Stromal cell of bone marrow (primary cell): ENCODE measurements around the gene OR9Q1.
"Not testable (repeated sequence)": the region's sequence is repeated elsewhere in the genome, so short reads cannot be mapped to it uniquely, and the experiment has no call there.

Source experiments
- DNase-seq: peaks from one replicate; pipeline ENCODE4 v3.0.0-alpha.2; 2012; ENCODE audit warnings: low read depth

Gene OR9Q1

DNA sequence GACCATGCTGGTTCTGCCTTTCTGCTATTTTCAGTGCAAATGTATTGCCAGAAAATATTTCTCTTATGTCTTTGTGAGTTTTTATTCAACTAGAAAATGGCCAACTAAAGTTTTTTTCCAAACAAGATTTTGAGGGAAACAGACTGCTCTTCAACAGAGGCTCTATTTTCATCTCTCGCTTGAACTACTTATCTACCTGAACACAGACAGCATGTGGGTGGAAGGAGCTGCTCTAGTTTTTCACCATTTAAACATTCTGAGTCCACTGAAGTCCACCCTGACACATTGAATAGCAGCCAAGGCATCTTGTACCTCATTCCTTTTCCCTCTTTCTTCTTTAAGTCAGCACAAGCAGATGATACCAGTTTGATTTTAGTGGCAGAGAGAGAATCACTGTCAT, 111.5 kb downstream of the OR9Q1 start:
- no peak for DNase-seq

DNA sequence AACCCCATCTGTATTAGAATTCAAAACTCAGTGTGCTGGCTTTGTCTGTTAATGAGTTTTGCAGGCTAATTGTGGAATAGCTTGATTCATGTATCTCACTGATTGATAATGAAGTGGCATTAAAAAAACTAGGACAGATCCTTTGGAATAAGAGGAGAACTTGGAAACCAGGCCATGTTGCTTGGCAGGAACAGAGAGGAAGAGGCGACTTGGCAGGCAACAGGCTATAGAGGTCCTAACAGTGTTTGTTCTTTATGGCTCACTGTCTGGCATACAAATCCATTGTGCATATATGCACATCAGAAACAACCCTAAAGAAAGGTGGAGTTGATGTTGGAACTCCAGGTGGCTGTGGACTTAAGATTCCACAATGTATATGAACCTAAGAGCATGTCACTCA, 119.1 kb downstream of the OR9Q1 start:
- no peak for DNase-seq

DNA sequence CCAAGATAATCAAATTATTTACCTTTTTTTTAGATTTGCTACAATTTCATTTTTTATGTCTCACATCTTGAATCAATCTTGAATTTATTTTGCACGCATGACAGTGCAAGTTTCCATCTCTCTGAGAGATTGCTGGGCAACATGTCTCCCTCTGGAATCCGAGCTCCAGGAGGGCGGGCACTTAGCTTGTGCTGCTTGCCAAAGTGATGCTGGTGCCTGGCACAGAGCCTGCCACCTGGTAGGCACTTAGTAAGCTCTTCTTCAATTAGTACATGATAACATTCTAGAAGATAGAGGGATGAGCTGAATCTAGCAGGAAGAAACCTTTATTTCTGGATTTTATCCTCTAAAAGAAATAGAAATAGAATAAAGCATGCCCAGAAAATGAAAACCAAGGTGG, 129.1 kb downstream of the OR9Q1 start:
- no peak for DNase-seq

DNA sequence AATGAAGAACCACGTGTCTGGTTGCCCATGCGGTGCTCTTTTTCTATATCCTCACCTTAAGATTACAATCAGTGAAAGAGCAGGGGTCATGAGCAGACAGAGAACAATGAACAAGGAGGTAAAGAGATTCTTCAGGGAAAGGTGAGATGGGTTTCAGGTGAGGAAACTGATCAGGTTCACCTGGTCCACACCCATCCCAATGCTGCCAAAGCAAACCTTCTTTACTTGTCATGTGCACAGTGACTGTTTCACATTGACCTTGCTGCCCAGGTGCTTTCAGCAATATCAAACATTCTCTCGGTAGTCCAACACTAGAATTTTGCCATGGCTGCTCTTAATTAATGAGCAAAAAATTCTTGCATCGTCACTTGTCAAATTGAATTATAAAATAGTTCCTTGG, 140.7 kb downstream of the OR9Q1 start:
- no peak for DNase-seq

DNA sequence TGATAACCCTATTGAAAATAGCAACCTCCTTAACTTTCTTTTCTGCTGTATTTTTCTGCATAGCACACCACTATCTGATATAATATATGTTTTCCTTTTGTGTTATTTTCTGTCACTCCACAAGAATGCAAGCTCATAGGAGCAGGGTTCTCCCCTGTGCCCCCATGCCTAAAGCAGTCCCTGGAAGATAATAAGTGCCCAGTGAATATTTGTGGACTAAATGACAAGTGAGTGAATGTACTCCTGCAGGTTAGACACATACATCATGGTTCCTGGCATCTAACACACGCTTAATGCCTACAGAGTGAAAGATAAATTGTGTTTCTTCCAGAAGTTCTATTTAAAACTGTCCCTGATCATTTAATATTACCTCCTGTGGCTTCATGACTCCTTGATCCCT, 141.3 kb downstream of the OR9Q1 start:
- DNase-seq = no peak

DNA sequence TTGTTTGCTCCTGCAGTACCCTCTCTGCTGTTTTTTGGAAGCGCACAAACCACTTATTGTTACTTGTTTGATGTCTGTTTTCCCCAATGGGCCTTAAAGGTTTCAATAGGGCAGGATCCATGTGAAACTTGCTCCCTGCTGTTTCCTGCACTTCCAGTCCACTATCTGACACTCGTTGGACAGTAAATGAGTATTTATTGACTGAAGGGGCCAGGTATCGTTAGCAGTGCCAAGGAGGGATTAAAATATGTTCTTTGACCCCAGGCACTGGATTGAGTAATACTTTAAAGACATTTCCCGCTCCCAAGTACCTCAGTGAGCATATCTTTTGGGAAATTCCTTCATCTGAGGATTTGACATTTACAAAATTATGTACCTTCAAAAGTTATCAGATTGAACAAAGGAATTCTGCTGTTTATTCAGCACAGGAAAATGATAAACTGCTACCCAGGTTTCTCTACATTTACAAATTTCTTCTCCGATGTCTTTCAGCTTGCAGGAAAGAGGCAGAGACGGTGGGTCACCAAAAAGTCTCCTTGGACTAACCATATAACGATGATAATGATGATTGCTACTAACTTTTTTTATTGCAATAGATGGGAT, 141.9 kb downstream of the OR9Q1 start:
- no peak for DNase-seq

DNA sequence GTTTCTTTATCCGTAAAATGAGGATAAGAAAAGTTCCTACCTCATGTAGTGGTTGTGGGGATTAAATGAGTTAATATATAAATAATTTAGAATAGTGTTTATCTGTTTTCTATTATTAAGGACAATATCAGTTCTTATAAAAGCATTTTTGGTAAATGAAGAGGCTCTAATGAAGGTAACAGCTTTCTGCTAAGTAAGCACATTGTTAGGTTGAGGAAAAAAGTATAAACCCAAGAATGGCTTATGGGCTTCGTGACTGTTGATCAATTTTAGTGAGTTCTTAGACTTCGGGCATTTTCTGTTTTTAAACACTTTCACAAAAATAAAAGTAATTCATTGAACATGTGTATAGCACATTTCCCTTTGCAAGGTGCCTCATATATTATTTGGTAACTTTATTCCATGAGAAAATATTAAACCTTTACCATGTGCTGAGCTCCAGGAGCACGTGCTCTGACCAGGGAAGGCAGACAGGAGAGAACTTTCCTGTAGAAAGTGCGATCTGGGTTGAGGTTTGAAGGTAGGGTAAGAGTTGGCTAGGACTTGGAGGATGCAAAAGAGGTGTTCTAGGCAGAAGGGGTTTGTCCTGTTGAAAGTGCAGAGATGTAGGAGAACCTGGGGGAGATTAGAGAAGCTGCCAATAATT, 153.9 kb downstream of the OR9Q1 start:
- DNase-seq = no peak

DNA sequence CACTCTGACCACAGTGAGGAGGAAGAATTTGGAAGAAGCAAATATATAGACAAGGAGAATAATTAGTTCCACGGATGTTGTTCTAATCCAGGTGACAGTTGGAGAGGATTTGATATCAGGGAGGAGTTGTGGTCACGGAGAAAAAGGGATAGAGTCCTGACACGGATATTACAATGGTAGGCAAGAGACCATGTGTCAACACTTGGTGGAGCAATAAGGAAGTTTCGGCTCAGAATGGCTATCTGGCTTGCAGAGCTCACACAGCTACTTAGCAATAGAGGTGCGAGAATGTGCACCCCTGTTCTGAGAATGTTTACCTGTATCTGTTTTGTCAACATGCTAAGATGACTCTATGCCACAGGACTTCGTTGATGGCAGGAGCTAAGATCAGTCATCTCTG, 154.8 kb downstream of the OR9Q1 start:
- no peak for DNase-seq

DNA sequence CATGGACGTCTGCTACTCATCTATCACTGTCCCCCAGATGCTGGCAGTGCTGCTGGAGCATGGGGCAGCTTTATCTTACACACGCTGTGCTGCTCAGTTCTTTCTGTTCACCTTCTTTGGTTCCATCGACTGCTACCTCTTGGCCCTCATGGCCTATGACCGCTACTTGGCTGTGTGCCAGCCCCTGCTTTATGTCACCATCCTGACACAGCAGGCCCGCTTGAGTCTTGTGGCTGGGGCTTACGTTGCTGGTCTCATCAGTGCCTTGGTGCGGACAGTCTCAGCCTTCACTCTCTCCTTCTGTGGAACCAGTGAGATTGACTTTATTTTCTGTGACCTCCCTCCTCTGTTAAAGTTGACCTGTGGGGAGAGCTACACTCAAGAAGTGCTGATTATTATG, 156.0 kb downstream of the OR9Q1 start:
- no peak for DNase-seq

DNA sequence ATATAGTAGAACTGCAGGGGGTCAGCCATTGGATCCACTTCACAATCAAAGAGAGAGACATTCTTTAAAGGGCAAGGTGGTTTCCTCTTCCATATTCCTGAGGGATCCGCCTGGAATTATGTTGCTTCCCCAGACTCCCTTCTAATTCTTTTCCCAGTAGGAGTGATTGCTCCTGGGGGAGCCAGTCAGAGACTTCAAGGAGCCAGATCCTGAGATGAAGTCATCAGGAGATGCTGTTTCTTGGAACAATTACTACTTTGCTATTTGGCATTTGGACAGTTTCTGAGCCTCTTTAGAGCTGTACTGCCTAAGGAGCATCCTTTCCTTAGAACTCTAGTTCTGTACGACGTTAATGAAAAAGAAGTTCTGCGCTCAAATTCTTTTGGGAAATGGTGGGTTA, 163.3 kb downstream of the OR9Q1 start:
- DNase-seq = no peak

DNA sequence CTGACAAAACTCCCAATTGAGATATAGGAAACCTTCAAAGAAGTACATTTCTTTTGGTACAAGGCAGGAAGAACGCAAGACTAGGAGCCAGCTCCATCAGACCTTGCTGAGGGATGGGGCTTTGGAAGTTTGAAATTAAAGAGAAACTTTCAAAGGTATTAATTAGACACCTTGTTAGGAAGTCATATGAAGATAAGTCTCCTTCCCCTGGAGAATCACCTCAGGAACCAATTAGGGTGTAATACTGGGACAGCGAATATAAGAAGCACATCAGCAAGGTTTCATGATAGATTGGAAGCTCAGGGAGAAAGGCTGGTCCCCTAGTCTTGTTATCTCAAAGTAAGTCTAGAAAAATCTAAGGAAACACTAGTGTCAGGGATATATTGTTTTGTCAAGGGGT, 165.1 kb downstream of the OR9Q1 start, which contains the start of gene OR9Q2:
TSS of gene OR9Q2 (plus strand) at position 301 of the 400 bp plus-strand sequence. CDS start 1,421 bp downstream, outside the sequence.
- no peak for DNase-seq

DNA sequence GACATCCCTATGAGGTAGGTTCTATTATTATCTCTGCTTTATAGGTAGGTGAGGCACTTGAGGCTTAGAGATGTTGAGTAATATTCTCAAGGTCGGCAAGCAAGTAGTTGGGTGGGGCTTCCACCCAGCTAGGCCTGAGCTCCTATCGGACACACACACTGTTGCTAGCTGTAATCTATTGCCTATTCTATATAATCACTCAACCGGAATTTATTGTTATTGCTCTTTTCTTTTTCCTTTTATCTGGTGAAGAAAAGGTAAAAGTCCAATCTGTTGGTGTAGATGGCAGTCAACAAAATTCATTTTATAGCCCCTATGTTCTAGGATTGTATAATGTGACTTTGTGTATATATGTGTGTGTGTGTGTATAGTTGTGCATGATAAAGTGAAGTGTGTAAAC, 168.5 kb downstream of the OR9Q1 start:
- DNase-seq = no peak

DNA sequence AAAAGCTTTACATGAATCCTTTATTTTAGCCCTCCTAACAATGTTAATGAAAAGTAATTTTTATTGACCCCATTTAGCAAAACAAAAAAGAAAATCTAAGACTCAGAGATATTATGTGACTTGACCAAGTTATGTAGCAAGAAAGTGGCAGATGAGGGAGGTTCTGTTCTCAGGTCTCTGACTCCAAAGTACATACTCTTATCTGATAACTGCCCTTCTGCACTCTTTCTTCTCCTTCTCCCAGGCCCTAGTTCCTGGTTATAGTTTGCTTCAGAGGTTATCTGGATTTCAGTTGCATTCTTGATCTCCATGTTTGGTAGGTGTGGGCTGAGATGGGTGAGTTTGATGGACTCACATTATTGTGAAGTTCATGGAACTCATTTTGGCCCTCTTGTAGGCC, 169.7 kb downstream of the OR9Q1 start:
- DNase-seq = no peak

DNA sequence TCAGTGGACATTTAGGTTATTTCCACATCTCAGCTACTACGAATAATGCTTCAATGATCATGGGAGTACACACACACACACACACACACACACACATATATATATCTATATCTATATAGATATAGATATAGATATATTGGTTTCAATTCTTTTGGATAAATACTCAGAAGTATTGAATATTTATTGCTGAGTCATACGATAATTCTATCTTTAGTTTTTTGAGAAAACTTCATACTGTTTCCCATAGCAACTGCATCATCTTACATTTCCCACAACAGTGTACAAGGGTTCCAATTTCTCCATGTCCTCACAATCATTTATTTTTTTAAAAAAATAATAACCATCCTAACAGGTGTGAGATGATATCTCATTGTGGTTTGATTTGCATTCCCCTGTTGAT, 172.3 kb downstream of the OR9Q1 start:
- no peak for DNase-seq

DNA sequence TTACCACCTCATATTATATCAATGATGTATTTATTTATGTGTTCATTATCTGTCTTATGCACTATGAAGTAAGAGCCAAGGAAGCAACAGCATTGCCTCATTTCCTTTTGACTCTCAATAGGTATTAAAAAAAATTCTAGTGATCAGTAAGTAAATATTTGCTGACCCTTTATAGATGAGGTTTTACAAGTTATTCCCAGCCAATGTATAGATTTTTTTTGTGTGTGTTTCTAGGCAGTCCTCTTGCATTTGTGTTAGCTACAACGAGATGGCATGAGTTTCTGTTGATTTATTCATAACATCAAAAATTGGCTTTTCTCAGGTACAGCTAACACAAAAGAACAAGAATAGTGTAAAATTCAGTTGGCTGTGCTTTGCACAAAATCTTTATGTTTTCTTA, 175.6 kb downstream of the OR9Q1 start:
- DNase-seq = no peak

DNA sequence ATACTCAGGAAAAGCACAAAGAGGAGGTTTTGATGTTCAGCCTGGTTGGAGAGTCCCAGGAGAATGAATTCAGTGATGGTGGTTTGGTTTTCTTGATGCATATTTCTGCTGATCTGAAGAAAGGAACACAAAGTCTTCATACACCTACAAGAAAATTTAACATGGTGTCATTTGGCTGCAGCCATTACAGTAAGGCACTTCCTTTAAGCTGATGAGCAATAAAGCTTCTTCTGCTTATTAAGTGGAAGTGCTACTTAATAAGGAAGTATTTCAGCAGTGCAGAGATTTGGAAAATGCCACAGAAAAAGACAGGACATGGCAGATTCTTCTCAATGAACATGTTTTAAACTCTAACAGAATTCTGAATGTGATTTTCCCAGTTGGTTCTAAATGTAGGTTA, 180.4 kb downstream of the OR9Q1 start, which contains the start of gene OR1S2:
TSS of gene OR1S2 (minus strand) at position 101 of the 400 bp plus-strand sequence. CDS start at position 101, 0 bp downstream.
- DNase-seq = no peak

DNA sequence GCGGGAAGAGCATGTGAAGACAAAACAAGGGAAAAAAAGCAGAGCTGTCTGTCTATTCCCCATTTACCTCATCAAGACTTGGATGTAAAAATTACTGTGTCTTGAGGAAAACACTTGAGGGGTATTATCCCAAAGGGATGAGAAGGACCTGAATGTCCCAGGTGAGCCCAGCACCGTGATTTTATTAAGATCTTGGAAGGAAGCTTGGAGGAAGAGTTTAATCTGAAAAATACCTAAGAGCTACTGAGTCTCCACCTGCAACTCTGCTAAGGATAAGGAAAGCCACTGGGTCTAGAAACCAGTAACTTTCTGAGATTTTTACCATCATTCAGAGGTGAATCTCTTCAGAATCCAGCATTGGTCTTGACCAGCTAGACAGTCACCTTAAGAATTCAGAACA, 188.7 kb downstream of the OR9Q1 start, which contains the start of gene OR1S1:
TSS of gene OR1S1 (plus strand) at position 301 of the 400 bp plus-strand sequence.
- DNase-seq = not testable (repeated sequence)

DNA sequence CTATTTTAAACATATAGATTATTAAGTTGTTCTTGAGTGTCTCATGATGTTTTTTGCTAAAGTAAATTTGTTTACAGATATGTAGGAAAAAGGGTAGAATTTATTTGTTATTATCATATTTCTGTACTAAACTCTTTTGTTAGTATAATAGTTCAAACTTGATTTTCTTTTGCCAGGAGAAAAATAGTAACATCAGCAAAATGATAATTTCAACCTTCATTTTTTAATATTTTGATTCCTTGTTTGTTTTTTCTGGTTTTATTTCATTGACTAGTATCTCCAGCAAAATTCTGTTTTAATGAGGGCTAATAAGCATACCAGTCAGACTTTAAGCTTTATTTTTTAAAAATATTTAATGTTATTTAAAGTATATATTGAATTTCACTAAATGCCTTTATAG, 192.8 kb downstream of the OR9Q1 start:
- no peak for DNase-seq

DNA sequence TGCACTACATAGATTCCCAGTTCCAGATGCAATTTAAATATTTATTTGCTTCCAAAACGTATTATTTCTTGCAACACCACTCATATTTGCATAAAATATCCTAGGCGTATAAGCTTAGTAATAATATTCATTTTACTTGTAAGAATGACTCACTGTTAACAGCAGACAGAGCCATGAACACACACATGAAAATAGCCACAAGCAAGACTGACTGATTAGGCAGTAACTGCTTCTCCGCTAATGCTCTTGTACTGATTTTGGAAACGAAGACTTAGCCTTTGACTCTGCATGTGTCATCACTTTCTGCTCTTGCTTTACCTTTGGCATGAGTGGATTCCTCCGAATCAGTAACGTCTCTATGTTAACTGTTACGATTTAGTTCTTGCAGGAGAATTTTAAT, 199.0 kb downstream of the OR9Q1 start:
- DNase-seq = no peak

DNA sequence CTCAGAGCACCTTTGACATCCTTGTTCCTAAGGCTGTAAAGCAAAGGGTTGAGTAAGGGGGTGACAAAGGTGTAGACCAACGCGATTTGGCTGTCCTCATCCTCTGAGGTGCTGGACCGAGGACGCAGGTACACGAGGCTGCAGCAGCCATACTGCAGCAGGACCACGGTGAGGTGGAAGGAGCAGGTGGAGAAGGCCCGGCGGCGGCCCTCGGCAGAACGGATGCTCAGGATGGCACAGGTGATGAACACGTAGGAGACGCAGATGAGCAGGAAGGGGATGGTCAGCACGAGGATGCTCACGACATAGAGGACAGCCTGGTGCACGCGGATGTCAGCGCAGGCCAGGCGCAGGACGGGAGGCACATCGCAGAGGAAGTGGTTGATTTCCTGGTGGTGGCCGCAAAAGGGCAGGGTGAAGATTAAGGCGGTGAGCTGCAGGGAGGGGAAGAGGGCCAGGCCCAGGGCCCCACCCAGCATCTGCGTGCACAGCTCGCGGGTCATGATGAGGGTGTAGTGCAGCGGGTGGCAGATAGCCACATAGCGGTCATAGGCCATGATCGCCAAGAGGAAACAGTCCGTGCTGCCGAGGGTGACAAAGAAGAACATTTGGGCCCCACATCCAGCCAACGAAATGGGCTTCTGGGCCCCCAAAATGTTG, 204.4 kb downstream of the OR9Q1 start:
- no peak for DNase-seq
